Transverse colon (tissue), 4 donors: ENCODE results near the gene MAN2C1.
"Not testable (repeated sequence)": the region's sequence is repeated elsewhere in the genome, so short reads cannot be mapped to it uniquely, and the experiment has no call there.

Experiments used
- CTCF ChIP-seq, 5 experiments: fragments of 200-600 bp in 3 of 5; fragments of 450-650 bp in 2 of 5; sonication (generic) in 3 of 5; IDR thresholded peaks; 1 replicate in 2 of 5; 2 replicates in 3 of 5; pipeline ENCODE4 v1.5.1; 2016 to 2017; ENCODE audit warnings: antibody characterized with exemption in 5 of 5, inconsistent platforms in 3 of 5, mild to moderate bottlenecking in 2 of 5, moderate library complexity in 1 of 5
- EP300 ChIP-seq: sonication (generic); formaldehyde crosslinking; IDR thresholded peaks from one replicate; pipeline ENCODE4 v1.6.1; 2017; ENCODE audit warnings: antibody characterized with exemption, low read depth
- POLR2A ChIP-seq: fragments of 450-650 bp; IDR thresholded peaks from one replicate; pipeline ENCODE4 v1.6.1; 2016; ENCODE audit warnings: antibody characterized with exemption, mild to moderate bottlenecking, moderate library complexity
- POLR2AphosphoS5 ChIP-seq, 3 donors: sonication (generic); formaldehyde crosslinking; IDR thresholded peaks; one replicate each; pipeline ENCODE4 v1.6.1; 2016; ENCODE audit warnings: antibody characterized with exemption in 3 of 3

GRCh38 chr15:75383986-75384385 is 15.6 kb upstream of the MAN2C1 start:
- TF ChIP-seq EP300; CTCF (IDR thresholded peaks at IDR 0.05); POLR2AphosphoS5 (IDR thresholded peaks at IDR 0.05); POLR2A: not testable (repeated sequence)
